ENCODE results near the gene TMEM218. TPM values are rescaled to one million over a fixed set of nuclear protein-coding genes. Genes with fewer than 3 reads are reported as not detected.

The TMEM218 gene
- total RNA-seq, 1 experiment from 2014 or later, result 14.3 TPM

- no peaks in the 10 kb centered on the region for H3K9me3 ChIP-seq (ENCODE audit: control insufficient read depth, low read depth, low read length)
- no peak overlapping the region for H3K14ac ChIP-seq (ENCODE audit: insufficient read depth, low read length)
- H3K23ac ChIP-seq (ENCODE audit: insufficient read length, low read depth, low read length), result no peak overlapping the region
- no peaks in the 10 kb centered on the region for H4K20me1 ChIP-seq (ENCODE audit: control insufficient read depth, insufficient read depth, insufficient read length)
- H2BK5ac ChIP-seq (ENCODE audit: insufficient read length, low read length), result no peak overlapping the region
- H2BK12ac ChIP-seq (ENCODE audit: insufficient read length, low read depth, low read length), result no peak overlapping the region
- H3K4me1 ChIP-seq (ENCODE audit: insufficient read depth, low read length), result no peaks in the 10 kb centered on the region
- H3K18ac ChIP-seq (ENCODE audit: insufficient read length, low read depth, low read length), result no peak overlapping the region
- DNase-seq, result no peak
- H3K79me2 ChIP-seq (ENCODE audit: insufficient read depth, low read length), result no peaks in the 10 kb centered on the region
- no peaks in the 10 kb centered on the region for H3K9me3 Mint-ChIP-seq
- H2BK15ac ChIP-seq (ENCODE audit: low read depth, low read length), result no peak overlapping the region
- H3K4me2 ChIP-seq (ENCODE audit: insufficient read depth, insufficient read length, low read length), result no peak overlapping the region
- H4K5ac ChIP-seq (ENCODE audit: insufficient read length, low read depth, low read length), result no peak overlapping the region
- no peak overlapping the region for H3K4ac ChIP-seq (ENCODE audit: low read depth, low read length)
- H2AFZ ChIP-seq (ENCODE audit: low read length), result no peak overlapping the region
- H3K27ac Mint-ChIP-seq, result 0 out of 7 replicates have a peak overlapping the region, but pooled peaks of 2 of the 3 experiments have one; percentile 20 to 68
- no peaks in the 10 kb centered on the region for H3K27me3 ChIP-seq (ENCODE audit: insufficient read depth, low read length)
- no peaks in the 10 kb centered on the region for H3K36me3 Mint-ChIP-seq (ENCODE audit: insufficient read depth in 1 of 3, low read depth in 3 of 3)
- H3K4me1 Mint-ChIP-seq, result peaks cover 7 to 16% of the 10 kb centered on the region in 2 experiments
- no peak overlapping the region for H2BK20ac ChIP-seq (ENCODE audit: low read depth, low read length, poor library complexity, severe bottlenecking)
- WGBS (ENCODE audit: extremely low coverage, insufficient read length, low lambda C conversion rate), result no CpG with 5 or more reads among the region's 11 CpGs
- no peaks in the 10 kb centered on the region for H3K23me2 ChIP-seq (ENCODE audit: insufficient read length, low read depth, low read length, poor library complexity, severe bottlenecking)
- peaks cover 16% of the 10 kb centered on the region for H3K27me3 Mint-ChIP-seq (ENCODE audit: low read depth)
- TF ChIP-seq CTCF (conservative IDR thresholded peaks at IDR 0.05), result peak; percentile 31; the same call in 2 of the 3 replicates
- no peak overlapping the region for H3K9ac ChIP-seq (ENCODE audit: extremely low read depth, insufficient read length, low read length)
- H3K4me3 Mint-ChIP-seq, result no peak overlapping the region
- H3K79me1 ChIP-seq (ENCODE audit: insufficient read depth, low read depth, low read length, poor library complexity, severe bottlenecking), result no peaks in the 10 kb centered on the region
- H3K56ac ChIP-seq (ENCODE audit: insufficient read length, low read depth, low read length), result no peak overlapping the region
- no peak overlapping the region for H3K27ac ChIP-seq (ENCODE audit: insufficient read length, low read depth, low read length)
- H3T11ph ChIP-seq (ENCODE audit: low read length), result no peak overlapping the region
- no peak overlapping the region for H4K8ac ChIP-seq (replicated peaks; ENCODE audit: insufficient read length, low read depth, low read length)
- no peak overlapping the region for H2BK120ac ChIP-seq (ENCODE audit: low read depth, low read length, poor library complexity, severe bottlenecking)
- H2AK5ac ChIP-seq (ENCODE audit: insufficient read length, low read length), result no peak overlapping the region
- no peak overlapping the region for H4K91ac ChIP-seq (ENCODE audit: insufficient read length, low read depth, low read length)
Measured at GRCh38 chr11:125075900-125076317, 35.5 kb downstream of the TMEM218 start.

All from H9 (cell line).